ENCODE measurements around the gene EGR2.

EGR2 gene

GRCh38 chr10:62804356-62805230 is 11.6 kb downstream of the EGR2 start, which contains the start of gene ADO:
ADO (plus strand) TSS chr10:62804720; CDS start chr10:62805060, 340 bp downstream.
- Histone ChIP-seq H3K27ac (ENCODE audit: low read depth, low read length) (peak within 1 kb of the TSS; percentile 81), H3K36me3 (ENCODE audit: low read length) (peaks cover 28% of the 10 kb centered on the region), H3K4me2 (ENCODE audit: low read depth, low read length, poor library complexity, severe bottlenecking) (peak within 1 kb of the TSS; percentile 78), H3K9ac (ENCODE audit: low read length) (peak within 1 kb of the TSS; percentile 90), H3K4me3 (ENCODE audit: insufficient read depth, low read length, poor library complexity, severe bottlenecking) (peak within 1 kb of the TSS; percentile 83), H4K20me1 (ENCODE audit: low read depth, low read length) (peaks cover 30% of the 10 kb centered on the region), H3F3A (ENCODE audit: insufficient read depth) (0 out of 2 replicates have a peak, but pooled peaks cover 3% of the 10 kb centered on the region), H3K79me2 (ENCODE audit: insufficient read depth, low read length) (peaks cover 31% of the 10 kb centered on the region), H3K9me3 (ENCODE audit: insufficient read depth, low read length) (no peaks in the 10 kb centered on the region), H2AFZ (ENCODE audit: low read depth, low read length, severe bottlenecking) (peak within 1 kb of the TSS; percentile 79), H3K27me3 (ENCODE audit: low read length) (no peaks in the 10 kb centered on the region), H3K9me2 (replicated peaks; ENCODE audit: insufficient read depth, low read length) (no peaks in the 10 kb centered on the region)
- TF ChIP-seq EZH2phosphoT487 (conservative IDR thresholded peaks at IDR 0.05; ENCODE audit: low read length) (no peak), CTCF (IDR thresholded peaks at IDR 0.05; ENCODE audit: insufficient read depth, low read length, poor library complexity, severe bottlenecking) (no peak)

GRCh38 chr10:62803724-62804355 is 12.3 kb downstream of the EGR2 start:
- Histone ChIP-seq H3K9ac (ENCODE audit: low read length) (peak overlapping the region; percentile 90), H4K20me1 (ENCODE audit: low read depth, low read length) (peaks cover 29% of the 10 kb centered on the region), H3K9me3 (ENCODE audit: insufficient read depth, low read length) (no peaks in the 10 kb centered on the region), H3K4me3 (ENCODE audit: insufficient read depth, low read length, poor library complexity, severe bottlenecking) (peak overlapping the region; percentile 83), H3K36me3 (ENCODE audit: low read length) (peaks cover 28% of the 10 kb centered on the region), H2AFZ (ENCODE audit: low read depth, low read length, severe bottlenecking) (peak overlapping the region; percentile 79), H3K9me2 (replicated peaks; ENCODE audit: insufficient read depth, low read length) (no peaks in the 10 kb centered on the region), H3K27me3 (ENCODE audit: low read length) (no peaks in the 10 kb centered on the region), H3F3A (ENCODE audit: insufficient read depth) (no peaks in the 10 kb centered on the region), H3K4me2 (ENCODE audit: low read depth, low read length, poor library complexity, severe bottlenecking) (peak overlapping the region; percentile 78), H3K79me2 (ENCODE audit: insufficient read depth, low read length) (peaks cover 31% of the 10 kb centered on the region), H3K27ac (ENCODE audit: low read depth, low read length) (no peak overlapping the region)
- no peak for TF ChIP-seq EZH2phosphoT487 (conservative IDR thresholded peaks at IDR 0.05; ENCODE audit: low read length)
- TF ChIP-seq CTCF (IDR thresholded peaks at IDR 0.05; ENCODE audit: insufficient read depth, low read length, poor library complexity, severe bottlenecking), result no peak

- H3K9me2 ChIP-seq (replicated peaks; ENCODE audit: insufficient read depth, low read length), result no peaks in the 10 kb centered on the region
- no peaks in the 10 kb centered on the region for H3F3A ChIP-seq (ENCODE audit: insufficient read depth)
- H4K20me1 ChIP-seq (ENCODE audit: low read depth, low read length), result peaks cover 9% of the 10 kb centered on the region
- H3K27me3 ChIP-seq (ENCODE audit: low read length), result no peaks in the 10 kb centered on the region; the same call in 1 of the 2 replicates
- no peak for TF ChIP-seq EZH2phosphoT487 (conservative IDR thresholded peaks at IDR 0.05; ENCODE audit: low read length)
- no peak for TF ChIP-seq CTCF (IDR thresholded peaks at IDR 0.05; ENCODE audit: insufficient read depth, low read length, poor library complexity, severe bottlenecking)
- no peak overlapping the region for H3K27ac ChIP-seq (ENCODE audit: low read depth, low read length)
- H2AFZ ChIP-seq (ENCODE audit: low read depth, low read length, severe bottlenecking), result no peak overlapping the region
- H3K4me3 ChIP-seq (ENCODE audit: insufficient read depth, low read length, poor library complexity, severe bottlenecking), result no peak overlapping the region
- peaks cover 17% of the 10 kb centered on the region for H3K79me2 ChIP-seq (ENCODE audit: insufficient read depth, low read length)
- H3K4me2 ChIP-seq (ENCODE audit: low read depth, low read length, poor library complexity, severe bottlenecking), result no peak overlapping the region
- no peak overlapping the region for H3K9ac ChIP-seq (ENCODE audit: low read length)
- H3K9me3 ChIP-seq (ENCODE audit: insufficient read depth, low read length), result no peaks in the 10 kb centered on the region
- peaks cover 8% of the 10 kb centered on the region; the same call in 1 of the 2 replicates for H3K36me3 ChIP-seq (ENCODE audit: low read length)
Observed at GRCh38 chr10:62801871-62802270, 14.3 kb downstream of the EGR2 start.
